Limb (tissue), 2 donors: ENCODE results near the gene SLX9.
A peak's percentile ranks its signal among the peaks of the same experiment; 100 is the strongest.

Experiments
- DNase-seq, 2 donors: peaks; one replicate each; pipeline ENCODE4 v3.0.0-alpha.2; 2016; ENCODE audit errors: extremely low spot score in 2 of 2

The SLX9 gene

DNA sequence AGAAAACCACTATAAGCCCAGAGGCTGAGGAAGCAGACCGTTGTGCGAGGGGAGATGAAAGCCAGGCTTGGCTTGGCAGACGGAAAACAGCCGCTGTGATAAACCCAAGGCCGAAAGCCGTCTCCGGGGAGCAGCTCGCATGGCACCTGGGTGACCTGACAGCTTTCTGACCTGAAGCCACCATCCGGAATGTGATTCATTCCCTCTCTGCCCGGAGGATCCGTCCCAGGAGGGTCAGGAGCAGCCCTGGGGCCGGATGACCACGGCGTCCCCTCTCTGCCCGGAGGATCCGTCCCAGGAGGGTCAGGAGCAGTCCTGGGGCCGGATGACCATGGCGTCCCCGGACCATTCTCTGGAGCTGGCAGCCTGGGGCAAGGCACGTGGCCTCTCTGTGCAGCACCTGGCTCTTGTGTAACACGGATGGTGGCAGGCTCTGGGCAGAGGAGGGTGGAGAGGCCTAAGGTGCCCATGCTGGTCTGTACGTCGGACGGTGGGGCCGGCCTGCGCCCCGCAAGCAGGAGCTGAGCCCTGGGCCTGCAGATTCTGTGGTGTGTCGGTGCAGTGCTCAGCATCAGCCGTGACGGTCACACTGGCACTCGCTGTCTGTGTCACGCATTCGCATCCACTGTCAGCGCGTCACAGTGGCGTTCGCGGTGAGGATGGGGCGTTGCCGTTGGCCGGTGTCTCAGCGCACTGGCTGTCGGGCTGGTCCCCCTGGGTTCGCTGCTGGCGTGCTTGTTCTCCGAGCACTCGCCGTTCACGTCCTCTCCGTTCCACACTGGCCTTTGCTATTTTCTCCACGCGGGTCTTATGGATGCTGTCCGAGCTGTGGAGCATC, 50.3 kb downstream of the SLX9 start:
- no peak for DNase-seq

DNA sequence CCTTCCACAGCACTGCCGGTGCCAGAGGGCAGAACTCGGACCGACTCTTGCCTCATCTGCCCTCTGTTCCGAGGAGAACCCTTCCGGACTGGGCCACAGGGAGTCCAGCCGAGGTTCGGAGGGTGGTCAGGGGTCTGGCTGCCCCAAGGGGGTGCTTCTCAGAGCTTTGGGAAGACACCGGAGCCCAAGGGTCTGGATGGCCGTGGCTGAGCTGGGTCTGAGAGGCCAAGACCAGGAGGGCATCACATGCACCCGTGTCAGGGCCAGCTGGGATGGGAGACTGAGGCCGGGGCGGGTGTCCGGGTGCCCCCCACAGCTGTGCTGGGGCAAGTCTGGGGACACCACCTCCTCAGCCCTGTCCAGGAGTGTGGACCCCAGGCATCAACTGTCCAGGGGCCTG, 51.1 kb downstream of the SLX9 start:
- no peak for DNase-seq

DNA sequence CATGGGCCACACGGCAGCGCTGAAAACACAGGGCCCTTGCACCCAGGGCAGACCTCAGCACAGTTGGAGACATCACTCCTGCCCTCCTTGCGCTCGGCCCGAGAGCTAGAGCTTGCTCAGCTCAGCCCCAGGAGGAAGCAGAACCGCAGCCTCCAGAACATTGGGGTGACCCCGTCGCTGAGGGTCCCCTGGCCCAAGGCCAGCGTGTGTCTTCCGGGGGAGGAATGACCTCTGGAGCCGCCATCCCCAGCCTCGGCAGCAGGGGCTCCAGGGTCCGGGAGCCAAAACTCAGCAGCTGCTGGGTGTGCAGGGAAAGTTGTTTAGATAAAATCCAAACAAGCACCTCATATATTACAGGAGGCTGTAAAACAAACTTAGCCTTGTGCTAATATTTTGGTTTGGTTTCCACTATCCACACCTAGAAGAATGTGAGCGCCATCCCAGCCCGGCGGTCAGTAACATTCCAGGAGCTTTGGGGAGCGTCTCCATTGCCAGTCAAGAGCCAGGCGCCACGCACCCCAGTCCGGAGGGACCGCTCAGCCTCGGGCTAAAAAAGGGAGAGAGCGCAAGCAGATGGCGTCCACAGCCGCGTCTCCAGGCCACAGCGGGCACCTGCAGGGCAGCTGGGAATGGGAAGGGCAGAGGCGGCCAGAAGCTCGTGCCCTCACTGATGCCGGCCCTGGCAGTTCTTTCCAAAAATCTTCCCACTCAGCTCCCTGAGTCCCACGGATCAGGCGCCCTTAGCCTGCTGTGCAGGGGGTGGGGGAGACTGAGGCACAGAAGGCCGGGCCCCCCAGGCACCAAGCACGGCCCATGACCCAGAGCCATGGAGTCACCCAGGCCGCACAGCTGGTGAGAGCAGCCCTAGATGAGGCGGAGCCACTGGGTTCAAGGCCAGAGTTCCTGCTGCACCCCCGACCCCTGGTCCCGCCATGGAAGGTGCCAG, 52.0 kb downstream of the SLX9 start:
- no peak for DNase-seq

DNA sequence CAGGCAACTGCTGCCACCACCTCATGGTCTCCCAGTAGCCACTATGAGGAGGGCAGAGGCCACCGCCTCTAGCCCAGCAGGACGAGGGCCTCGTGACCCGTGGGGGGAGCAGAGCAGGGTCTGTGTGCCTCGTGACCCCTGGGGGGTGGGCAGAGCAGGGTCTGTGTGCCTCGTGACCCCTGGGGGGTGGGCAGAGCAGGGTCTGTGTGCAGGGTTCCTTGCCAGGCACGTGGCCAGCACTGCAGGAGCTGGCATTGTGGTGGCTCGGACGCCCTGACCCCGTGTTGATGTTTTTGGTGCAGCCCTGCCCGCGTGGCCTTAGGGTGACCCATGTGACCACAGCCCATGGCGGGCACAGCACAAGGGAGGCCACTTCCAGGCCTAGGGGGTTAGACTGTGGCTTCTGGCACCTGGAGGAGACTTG, 52.8 kb downstream of the SLX9 start:
- DNase-seq = no peak

DNA sequence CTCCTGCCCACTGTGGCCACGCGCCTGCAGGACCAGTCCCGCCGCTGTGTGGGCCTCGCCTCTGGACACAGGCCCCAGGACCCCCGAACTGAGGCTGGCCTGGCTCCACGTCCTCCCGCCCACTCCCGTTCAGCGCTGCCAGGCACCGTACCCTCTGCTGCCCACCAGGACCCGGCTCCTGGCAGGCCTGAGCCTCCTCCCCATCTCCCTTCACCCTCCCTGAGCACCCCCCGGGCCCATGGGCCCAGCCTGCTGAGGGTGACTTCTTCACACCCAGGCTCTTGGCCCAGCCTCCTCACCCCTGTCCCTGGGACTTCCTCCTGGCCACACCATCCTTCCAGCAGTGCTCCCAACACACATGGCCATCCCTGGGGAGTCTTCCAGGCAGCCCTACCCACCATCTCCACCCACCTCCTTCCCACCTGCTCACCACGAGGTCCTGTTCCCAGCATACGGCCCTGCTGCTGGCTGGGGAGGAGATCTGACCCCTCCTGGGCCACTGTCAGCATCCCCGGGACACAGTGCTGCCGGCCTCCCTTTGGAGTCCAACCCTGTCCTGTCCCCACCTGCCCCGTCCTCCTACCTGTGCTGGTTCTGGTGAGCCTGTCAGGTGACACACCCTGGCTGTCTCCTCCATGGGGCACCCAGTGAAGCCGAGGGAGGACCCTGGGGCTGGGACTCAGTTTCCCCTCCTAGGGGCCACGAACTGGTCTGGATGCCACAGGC, 53.7 kb downstream of the SLX9 start:
- DNase-seq = no peak

DNA sequence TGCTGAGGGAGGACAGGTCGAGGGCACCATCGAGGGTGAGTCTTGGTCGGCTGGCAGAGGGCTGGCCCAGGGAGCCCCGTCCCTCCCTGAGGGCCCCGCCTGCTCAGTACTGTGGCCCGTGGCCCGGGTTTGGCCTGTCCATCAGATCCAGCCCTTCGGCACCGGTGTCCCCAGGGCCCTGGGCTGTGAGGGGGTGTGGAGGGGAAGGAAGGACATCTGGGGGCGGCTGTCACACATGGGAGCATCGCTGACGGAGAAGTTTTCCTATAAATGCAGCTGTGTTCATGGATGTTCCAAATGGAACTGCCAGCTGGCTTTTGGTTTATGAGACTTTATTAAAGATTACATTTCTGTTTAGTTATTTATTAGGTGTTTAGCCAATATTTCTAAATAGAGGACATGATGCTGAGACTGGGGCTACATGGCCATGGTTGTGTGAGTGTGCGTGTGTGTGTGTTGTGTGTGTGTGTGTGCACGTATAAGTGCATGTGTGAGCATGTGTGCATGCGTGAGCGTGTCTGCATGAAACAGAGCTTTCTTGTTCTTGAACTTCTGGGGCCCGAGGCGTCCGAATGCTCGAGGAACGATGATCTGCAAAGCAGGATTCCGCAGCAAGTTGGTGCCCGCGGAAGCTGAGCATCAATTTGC, 54.3 kb downstream of the SLX9 start:
- peak in 1 of 2 donors; percentile 71 for DNase-seq

DNA sequence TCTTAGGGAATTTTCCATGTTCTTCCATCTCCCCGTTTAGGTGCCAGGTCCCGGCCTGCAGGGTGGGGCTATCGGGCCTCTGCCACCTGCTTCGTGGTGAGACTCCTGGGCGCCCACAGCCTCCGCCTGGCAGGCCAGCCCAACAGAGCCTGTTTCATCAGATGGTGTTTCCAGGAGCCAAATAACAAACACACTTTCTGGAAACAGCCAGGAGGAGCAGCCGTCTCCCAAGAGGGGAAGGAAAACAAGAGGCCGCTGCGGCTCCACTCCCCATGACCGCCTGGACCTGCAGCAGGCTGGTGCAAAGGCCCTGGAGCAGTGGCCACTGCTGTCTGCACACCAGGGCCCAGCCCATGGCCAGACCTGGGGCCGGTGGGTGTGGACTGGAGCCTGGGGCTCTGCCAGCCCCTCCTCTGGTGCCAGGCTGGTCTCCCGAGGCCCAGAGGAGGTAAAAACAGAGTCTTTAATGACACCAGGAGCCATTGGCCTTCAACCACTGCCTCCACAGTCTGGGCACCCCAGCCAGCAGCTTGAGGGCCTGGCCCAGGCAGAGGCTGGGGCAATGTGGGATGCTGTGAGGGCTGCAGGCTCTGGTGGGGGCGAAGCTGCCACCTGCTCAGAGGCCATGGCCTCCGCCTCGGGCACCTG, 55.0 kb downstream of the SLX9 start:
- DNase-seq = no peak

DNA sequence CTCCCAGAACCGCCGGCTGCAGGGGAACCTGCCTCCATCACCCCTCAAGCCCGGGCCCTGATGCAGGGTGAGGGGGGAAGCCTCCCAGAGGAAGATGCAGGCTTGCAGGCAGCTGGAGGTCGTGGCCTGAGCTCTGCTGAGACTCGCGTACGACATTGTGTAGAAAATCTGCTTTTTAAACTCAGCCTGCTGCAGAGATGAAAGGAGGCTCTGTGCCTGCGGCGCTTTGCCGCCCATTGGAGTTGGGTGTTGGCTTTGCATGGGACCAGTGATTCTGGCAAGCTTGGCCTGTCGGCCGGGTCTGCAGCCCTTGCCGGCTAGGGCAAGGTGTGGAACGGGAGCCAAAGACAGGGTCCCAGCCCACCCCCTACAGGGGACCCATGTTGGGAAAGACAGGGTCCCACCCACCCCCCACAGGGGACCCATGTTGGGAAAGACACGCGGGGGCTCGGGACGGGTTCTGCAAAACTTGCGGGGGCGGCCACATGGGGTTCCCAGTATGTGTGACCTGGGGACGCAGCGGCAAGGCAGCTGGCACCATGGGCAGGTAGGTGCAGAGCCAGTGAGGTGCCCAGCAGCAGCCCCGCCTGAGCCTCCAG, 55.6 kb downstream of the SLX9 start:
- no peak for DNase-seq

DNA sequence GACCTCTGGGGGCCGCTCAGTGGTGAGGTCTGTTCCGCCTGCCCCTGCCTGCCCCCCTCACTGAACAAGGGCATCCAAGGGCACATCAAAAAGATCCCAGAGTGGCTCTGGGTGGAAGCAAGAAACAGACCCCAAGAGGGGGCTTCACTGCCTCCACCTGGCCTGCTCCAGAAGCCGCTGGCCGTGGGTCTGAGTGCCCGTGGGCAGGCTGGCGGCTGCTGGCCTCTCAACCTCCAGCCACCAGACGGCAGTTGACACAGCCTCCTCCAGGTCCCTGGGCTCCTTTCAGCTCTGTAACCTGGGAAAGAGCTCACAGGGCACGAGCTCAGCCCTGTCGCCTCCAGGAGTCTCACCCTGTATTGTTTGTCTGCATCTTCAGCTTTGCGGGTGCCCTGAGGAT, 56.3 kb downstream of the SLX9 start:
- no peak for DNase-seq

DNA sequence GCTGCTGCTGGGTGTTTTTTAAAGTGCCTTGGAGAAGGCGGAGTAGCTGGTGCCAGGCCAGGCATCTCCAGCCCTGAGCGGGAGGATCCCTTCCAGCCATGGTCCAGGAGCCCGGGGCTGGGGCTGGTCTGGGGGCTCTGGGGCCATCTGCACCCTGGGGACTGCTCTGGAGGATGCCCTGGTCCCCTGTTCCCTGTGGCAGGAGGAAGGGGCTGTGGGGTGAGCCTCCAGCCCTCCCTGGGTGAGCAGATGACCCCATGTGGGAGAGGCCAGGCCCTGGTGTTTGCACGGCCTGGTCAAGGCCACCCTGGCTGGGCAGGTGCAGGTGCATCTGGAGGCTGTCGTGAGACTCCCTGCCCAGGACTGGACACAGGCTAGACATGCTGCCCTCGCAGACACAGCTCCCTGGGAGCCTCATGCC, 56.7 kb downstream of the SLX9 start:
- DNase-seq = no peak

DNA sequence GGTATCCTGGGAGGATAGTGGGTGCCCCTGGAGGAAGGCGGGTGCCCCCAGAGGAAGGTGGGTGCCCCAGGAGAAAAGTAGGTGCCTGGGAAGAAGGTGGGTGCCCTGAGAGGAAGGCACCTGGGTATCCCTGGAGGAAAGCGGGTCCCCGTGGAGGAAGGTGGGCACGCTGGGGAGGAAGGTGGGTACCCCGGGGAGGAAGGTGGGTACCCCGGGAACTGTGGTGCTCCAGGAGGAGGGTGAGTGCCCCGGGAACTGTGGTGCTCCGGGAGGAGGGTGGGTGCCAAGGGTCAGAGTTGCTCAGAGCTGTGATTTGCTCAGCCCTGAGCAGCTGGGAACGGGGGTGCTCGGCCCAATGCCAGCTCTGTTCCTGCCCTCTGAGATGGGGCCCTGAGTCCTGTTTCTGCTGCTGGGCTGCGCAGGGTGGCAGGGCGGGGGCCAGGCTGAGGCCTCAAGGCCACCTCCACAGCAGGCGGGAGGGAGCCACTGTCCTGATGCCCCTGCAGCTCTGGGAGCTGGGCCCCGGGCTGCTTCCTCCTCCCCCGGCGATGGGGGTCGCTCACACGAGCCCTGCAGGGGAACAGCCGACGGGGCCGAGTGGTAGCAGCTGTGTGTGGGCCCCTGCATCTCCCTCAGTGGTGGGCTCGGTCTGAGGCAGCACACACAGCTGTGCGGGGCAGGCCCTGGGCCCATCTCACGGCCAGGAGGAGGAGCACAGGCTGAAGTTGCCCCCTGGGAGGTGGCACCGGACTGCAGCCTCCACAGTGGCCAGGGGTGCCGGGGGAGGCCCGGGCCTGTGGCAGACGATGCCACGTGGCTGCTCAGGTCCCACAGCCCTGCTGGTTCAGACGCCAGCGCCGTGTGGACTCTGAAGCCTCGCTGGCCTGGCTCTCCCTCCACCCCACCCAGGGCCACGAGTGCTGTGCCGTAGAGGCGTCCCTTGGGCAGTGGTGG, 57.4 kb downstream of the SLX9 start:
- no peak for DNase-seq

DNA sequence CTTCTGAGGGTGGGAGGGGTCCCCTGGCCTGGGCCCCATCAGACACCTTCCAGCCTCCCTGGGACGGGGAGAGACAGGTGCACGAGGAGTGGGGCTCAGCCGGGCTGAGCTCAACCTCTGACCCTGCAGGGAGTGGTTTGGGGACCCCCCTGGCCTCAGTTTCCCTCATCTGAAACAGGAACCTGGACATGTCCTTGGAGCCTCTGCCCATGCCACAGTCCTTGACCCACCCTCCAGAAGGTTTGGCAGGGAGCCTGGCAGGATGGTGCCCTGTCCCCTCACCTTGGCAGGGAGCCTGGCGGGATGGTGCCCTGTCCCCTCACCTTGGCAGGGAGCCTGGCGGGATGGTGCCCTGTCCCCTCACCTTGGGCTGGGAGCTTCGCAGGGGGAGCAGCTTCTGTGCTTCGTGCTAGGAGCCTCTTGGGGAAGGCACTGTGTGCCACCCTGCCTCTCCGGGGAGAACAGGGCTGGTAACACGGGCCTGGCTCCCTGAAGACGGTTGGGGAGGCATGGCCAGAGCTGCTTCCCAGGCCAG, 58.3 kb downstream of the SLX9 start:
- DNase-seq = no peak

DNA sequence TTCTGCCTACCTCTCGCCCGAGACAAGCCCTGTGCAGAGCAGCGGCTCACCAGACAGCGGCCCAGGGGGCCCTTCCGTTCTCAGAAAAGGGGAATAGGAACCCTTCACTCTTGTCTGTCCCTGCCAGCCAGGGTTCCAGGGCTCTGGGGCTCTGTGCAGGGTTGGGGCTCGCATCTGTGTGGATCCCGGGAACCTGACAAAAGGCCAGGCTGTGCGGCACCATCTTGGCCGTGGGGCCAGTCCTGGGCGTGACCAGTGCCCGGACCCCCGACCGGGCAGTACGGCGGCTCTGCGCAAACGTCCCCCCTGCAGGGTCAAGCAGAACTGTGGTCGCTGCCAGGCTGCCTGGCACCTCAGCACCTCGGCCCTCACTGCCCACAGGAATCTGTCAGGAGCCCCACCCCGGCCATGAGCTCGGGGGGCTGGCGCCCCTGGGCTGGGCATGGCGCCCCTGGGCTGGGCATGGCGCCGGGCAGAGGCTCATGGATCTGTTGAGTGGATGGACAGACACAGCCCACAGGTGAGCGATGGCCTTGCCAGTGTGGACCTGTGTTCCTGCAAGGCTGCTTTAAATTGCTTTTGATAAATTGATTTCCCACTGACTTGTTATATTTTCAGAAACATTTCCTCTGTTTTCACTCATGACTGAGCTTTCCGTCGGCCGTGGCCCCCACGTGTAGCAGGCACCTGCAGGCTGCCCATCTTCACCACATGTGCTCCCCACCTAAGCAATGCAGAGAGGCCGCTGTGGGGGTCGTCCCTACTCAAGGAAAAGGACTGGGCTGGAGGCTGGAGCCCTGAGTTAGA, 59.0 kb downstream of the SLX9 start:
- no peak for DNase-seq

DNA sequence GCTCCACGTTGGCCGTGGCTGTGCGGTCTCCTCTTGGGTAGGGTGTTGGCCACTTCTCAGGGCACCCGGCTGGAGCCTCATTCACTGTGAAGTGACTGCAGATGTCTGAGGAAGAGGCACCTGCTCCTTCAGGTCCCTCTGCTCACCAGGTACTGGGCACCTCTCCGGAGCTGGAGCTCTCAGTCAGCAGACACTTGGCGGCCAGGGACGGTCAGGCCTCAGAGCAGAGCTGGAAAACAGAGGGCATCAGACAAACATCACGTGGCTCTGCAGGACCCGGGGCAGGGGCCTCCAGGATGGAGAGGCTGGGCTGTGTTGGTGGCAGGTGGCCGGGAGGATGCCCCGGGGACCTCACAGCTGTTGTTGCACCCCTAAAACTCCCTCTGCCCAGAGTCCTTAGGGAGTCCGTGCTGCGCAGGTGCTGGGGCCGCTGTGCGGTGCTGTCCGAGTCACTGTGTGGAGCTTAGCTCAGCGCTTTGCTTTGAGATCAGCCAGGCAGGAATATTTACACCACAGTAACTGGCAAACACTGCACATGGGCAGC, 59.7 kb downstream of the SLX9 start:
- DNase-seq = no peak

DNA sequence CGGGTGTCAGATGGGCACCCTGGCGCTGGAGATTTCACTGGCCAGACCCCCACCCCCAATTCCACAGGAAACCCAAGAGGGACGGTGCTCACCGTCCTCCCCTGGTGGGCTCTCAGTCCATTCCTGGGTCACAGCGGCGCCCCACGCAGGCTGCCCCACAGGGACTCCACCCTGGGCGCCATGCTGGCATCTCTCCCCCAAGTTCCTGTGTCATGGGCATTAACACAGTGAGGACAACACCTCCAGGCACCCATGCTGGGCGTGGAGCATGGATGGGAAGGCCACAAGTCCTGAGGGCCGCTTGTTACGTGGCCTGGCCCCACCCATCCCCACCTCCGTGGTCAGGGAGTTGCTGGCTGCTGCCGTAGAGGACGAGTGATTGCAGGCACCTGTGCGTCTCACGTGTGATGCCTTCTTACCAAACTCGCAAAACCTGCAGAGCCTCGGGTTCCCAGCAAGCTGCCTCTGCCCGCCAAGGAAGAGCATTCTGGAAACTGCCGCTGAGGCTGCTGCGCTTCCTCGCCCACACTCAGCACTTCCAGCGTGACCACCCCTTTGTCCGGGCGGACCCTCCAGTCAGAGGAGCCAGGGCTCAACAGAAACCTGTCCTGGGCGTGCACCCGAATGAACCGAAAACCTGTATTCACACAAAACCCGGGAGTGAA, 60.3 kb downstream of the SLX9 start:
- no peak for DNase-seq

DNA sequence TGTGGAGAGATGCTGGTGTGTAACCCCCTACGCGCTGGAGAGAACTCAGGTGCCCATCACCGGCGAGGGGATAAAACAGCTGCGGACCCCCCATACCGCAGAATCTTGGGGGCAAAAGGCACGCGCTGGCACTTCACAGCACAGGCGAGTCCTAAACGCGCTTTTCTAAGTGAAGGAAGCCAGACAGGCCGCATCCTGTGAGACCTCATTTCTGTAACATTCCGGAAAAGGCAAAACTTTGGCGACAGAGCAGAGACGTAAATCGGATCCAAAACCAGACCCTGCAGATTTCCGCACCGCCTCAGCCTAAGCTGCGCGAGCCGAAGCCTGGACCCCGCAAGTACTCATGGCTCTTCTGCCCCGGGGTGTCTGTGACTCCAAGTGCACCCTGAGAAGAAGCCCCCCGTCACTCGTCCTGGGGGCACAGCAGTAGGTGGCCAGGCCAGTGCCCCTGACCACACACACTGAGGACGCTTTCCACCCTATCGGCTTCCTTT, 60.9 kb downstream of the SLX9 start:
- DNase-seq = no peak
